T47D (cell line): ENCODE measurements around the gene FMO5.
"Not testable (repeated sequence)": the region's sequence is repeated elsewhere in the genome, so short reads cannot be mapped to it uniquely, and the experiment has no call there.

Experiments used
- DNase-seq, 2 experiments: peaks; one replicate each; pipeline versions ENCODE4 v3.0.0 to v3.0.0-alpha.2; 2011 to 2012; ENCODE audit warnings: low read depth in 1 of 2, low spot score in 1 of 2
- JUND ChIP-seq: IDR thresholded peaks from 2 replicates; pipeline ENCODE4 v1.6.1; 2012; ENCODE audit warnings: low read depth
- in situ Hi-C: cut with HindIII; loops from 2 replicates; pipeline ENCODE4 v1.10.0; 2016; ENCODE audit warnings: low sequenced_read_pairs, low pct_unique_long_range_greater_than_20kb

Gene FMO5

GRCh38 chr1:147211577-147211976, 13.6 kb downstream of the FMO5 start:
- TF ChIP-seq JUND: no peak
- in situ Hi-C loops: no loop called here
- no peak for DNase-seq

DNA sequence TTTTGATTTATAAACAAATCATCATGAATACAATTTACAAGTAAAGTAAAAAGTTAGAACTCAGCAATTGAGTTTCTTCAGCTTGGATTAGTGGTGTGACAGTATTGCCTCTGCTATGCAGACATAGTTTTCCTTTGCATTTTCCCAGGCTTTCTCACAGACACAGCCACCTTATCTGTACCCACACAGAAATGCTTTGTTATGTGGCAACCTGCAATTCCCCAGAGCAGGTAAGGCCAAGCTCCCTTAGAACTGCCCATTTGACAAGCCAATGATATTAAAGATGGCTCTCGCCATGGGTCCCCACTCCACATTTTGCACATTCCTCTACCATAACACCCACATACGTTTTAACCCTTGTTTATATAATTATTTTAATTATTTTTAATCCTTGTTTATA, 14.2 kb downstream of the FMO5 start:
- in situ Hi-C loops: no loop called here

GRCh38 chr1:147209825-147210821, 15.0 kb downstream of the FMO5 start:
- in situ Hi-C loops: no loop called here
- no peak for DNase-seq
- TF ChIP-seq JUND: no peak

More for the DNA sequence above, 14.2 kb downstream of the FMO5 start:
- TF ChIP-seq JUND: no peak
- no peak for DNase-seq

GRCh38 chr1:147208619-147209018, 16.5 kb downstream of the FMO5 start:
- no peak for DNase-seq
- TF ChIP-seq JUND: no peak
- in situ Hi-C loops: no loop called here

GRCh38 chr1:147207192-147207591, 17.9 kb downstream of the FMO5 start:
- no peak for TF ChIP-seq JUND
- no peak for DNase-seq
- in situ Hi-C loops: no loop called here

DNA sequence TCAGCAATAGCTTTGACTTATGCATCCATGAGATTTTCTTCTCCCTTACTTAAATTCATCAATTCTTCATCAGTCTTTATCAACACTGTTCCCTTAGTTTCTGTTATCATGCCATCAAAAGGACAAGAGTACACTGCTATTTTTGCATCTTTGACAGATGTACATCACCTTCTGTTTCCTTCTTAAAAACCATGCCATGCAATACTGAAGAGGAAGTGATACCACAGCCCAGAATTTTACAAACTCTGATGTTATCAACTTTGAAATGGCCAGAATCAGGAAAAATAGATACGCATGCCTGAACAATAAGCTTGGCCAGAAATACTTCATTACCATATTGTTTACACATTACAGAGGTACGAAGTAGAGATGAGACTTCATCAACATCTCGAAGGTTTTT, 21.1 kb downstream of the FMO5 start:
- no peak for TF ChIP-seq JUND
- DNase-seq: no peak
- in situ Hi-C loops: no loop called here

- DNase-seq: no peak
- in situ Hi-C loops: no loop called here
- no peak for TF ChIP-seq JUND
Measured at GRCh38 chr1:147202576-147202975, 22.6 kb downstream of the FMO5 start.

GRCh38 chr1:147201786-147202185, 23.4 kb downstream of the FMO5 start:
- no peak for DNase-seq
- TF ChIP-seq JUND: no peak
- in situ Hi-C loops: no loop called here

DNA sequence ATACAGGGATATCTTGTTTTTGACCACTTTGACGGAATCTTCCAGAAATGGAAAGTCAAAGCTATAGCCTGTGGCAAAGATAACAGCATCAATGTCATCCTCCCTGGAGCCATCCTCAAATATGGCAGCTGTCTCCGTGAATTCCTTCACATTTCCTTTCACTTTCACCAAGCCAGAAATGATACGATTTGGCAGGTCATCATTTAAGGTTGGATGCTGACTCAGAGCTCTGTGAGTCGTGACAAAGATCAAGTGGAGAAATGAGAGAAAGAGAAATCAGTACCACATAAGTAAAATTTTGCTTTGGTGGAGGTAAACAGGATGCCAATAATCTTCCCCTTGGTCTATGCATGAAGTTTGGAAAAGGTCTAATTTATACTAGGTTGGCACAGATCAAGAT, 23.9 kb downstream of the FMO5 start:
- TF ChIP-seq JUND: no peak
- DNase-seq: no peak
- in situ Hi-C loops: no loop called here

GRCh38 chr1:147197324-147197723, 27.8 kb downstream of the FMO5 start:
- in situ Hi-C loops, DNase-seq: not testable (repeated sequence)

- no peak for TF ChIP-seq JUND
- in situ Hi-C loops: no loop called here
- no peak for DNase-seq
Measured at GRCh38 chr1:147189514-147189913, 35.6 kb downstream of the FMO5 start.

- no peak for TF ChIP-seq JUND
- in situ Hi-C loops: no loop called here
- DNase-seq: peak in 1 of 2 experiments; percentile 83
Measured at GRCh38 chr1:147185432-147185831, 39.7 kb downstream of the FMO5 start.

GRCh38 chr1:147177611-147178380, 47.3 kb downstream of the FMO5 start:
- in situ Hi-C loops: no loop called here
- DNase-seq: no peak
- TF ChIP-seq JUND: no peak
